ENCODE data around the gene IYD. TPM values are rescaled to one million over a fixed set of nuclear protein-coding genes. Genes with fewer than 3 reads are reported as not detected.

IYD gene, protein sequence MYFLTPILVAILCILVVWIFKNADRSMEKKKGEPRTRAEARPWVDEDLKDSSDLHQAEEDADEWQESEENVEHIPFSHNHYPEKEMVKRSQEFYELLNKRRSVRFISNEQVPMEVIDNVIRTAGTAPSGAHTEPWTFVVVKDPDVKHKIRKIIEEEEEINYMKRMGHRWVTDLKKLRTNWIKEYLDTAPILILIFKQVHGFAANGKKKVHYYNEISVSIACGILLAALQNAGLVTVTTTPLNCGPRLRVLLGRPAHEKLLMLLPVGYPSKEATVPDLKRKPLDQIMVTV
- total RNA-seq (2014; rRNA removed; shearing (Covaris generic)), result not detected in 2 replicates

DNA sequence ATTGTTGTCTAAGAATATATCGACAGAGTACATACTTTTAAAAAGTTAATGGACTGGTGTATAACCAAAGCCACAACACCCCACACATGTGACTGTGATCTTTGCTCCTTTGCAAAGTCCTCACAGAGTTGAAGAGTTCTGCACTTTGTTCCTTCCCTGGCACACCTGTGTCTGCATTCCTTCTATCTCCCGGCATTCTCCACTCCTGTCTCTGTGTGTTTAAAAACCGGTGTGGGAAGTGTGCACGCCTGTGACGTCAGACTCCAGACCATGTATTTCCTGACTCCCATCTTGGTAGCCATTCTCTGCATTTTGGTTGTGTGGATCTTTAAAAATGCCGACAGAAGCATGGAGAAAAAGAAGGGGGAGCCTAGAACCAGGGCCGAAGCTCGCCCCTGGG, at the start of gene IYD:
IYD (plus strand) TSS at position 251 of the 400 bp plus-strand sequence; CDS start at position 271, 20 bp downstream.
- in situ Hi-C loops (cut with HindIII; ENCODE audit: low sequenced_read_pairs), result no loop called here
- DNase-seq (ENCODE audit: low spot score), result no peak

DNA sequence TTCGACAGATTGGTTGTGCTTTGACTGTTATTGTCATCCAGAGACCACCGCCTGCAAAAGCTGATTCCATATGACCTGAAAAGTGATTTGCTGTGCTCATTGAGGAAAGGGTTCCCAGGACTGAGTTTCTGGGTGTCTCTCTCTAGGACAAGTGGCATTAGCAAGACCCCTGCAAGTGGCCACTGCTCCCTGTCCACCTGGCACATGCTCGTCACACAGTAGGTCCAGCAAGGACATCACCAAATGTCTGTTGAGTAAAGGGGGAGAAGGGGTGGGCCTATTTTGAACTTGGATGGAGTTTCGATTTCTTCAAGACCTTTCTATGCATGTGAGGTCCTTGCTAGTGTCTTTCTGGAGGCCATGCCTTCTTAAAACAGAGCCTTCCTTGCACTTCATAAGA, 48.9 kb upstream of the IYD start:
- no peak for DNase-seq (ENCODE audit: low spot score)
- in situ Hi-C loops (cut with HindIII; ENCODE audit: low sequenced_read_pairs), result no loop called here

DNA sequence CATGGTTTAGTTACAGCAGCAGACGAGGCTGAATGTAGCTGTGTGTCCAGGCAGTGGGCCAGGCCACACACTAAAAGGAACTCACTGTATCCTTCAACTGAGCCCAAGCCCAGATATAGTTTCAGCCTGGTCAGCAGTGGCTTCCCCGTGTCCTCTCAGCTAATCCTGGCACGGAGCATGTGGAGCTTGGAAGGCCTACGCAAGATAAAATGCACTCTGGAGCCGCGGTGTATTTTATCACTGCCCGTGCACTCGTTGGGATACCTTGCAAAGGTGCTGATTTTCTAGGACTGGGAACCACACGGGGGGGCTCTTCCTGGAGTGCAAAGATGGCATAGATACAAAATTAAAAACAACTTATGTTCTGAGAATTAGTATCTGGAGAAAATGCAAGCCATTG, 48.4 kb upstream of the IYD start:
- DNase-seq (ENCODE audit: low spot score), result peak; percentile 39
- in situ Hi-C loops (cut with HindIII; ENCODE audit: low sequenced_read_pairs), result no loop called here

DNA sequence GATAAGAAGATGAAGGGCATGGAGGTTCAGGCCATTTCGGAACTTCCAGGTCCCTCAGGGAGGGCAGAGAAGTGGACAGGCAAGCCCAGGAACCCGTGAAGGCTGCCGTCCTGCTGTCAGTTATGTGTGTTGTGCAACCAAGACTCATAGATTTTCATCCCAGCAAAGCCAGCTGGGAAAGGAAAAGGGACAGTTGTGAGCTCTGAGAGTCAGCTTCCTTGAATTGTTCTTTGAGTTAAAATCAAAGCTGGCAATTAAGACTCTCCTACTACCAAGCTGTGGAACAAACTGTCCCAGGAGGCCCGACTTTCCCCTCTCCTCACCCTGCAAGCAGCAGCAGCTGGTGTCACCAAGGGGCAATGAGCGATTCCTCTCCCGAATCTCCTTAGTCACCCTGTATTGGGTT, 46.3 kb upstream of the IYD start:
- DNase-seq (ENCODE audit: low spot score), result no peak
- in situ Hi-C loops (cut with HindIII; ENCODE audit: low sequenced_read_pairs), result no loop called here

DNA sequence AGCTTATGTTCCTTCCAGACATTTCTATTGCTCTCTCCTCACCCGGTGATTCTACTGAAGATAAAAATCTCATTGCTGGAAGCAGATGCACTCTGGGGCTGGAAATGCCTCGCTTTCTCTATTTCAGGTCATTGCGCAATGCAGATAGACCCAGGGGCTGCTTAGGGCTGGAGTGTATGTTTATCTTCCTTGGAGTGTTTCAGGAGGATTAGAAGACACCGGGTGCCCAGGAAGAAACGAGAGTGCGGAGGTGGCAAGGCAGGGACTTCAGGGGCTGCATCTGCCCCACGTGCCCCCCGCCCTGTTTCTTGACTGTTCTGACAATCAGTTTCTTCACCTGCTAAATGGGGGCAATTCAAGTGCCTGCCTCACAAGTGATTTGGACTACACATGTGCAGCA, 45.6 kb upstream of the IYD start:
- DNase-seq (ENCODE audit: low spot score), result no peak
- in situ Hi-C loops (cut with HindIII; ENCODE audit: low sequenced_read_pairs), result no loop called here

DNA sequence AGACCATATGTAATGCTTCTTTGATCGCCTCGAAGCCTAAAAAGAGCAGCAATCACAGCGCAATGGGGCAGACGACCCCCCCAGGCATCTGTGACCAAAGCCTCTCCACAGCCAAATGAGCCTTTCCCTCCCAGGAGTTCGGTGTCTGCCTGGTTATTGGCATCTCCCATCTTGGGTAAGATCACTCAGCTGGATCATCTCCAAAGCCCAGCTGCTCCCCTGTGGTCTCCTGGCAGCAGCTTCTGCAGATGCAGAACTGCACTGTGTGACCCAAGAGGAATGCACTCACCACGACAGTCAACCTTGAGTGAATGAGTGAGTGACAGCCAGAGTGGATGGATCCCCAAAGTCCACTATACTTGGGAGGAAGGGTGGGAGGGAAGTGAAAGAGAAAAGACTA, 44.8 kb upstream of the IYD start:
- in situ Hi-C loops (cut with HindIII; ENCODE audit: low sequenced_read_pairs), result no loop called here
- no peak for DNase-seq (ENCODE audit: low spot score)

DNA sequence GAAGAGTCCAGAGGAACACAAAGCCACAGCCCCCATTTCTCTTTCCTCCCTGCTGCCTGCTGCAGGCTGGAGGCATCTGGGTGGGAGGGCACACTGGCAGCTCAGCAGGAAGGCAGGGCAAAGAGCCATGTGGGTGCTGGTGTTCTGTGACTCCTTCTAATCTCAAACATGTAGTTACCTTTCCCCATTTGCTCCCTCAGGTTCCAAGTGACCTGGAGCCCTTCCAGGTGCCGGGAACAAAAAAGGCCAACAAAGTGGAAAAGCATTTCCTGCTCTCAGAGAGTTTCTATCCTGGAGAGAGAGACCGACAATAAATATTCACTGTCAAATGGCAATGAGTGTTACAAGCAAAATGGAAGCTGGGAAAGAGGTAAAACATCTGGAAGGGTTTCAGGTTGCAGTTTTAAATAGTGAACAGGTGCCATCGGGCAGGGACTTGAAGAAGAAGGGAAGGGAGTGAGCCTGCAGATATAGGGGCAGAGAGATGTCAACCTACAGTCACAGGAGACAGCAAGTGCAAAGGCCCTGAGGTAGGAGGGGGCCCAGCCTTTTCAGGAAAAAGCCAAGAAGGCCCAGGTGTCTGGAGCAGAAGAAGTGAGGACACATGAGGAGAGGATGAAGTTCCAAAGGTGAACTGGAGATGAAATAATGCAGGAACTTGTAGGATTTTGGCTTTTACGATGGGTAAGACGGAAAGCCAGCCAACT, 43.6 kb upstream of the IYD start:
- in situ Hi-C loops (cut with HindIII; ENCODE audit: low sequenced_read_pairs), result no loop called here
- DNase-seq (ENCODE audit: low spot score), result no peak

DNA sequence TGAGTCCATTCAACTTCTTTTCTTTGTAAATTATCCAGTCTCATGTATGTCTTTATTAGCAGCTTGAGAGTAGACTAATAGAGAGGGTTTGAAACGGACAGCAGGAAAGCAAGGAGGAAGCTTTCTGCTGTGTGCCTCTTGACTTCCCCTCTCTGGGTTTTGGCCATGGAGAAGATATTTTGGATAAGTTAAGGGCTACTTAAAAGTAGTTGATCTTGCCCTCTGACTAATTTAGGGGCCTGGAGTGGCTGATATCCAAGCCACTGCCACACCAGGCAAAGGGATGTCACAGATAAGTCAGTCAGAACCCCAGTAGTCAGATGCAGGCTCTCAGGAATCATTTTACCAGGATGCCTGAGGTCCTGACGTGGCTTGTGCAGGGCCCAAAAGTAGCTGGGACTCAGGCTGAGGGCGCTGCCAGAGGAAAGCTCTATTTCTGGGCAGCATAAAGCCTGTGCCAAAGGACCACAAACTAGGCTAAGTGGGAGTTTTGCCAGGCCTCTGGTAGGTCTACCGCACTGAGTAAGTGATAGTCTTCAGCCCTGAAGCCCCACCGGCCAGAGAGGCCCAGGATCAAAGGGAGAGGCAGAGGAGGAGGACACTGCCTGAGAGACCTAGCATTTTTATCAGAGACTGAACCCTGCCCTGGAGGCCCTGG, 41.6 kb upstream of the IYD start:
- in situ Hi-C loops (cut with HindIII; ENCODE audit: low sequenced_read_pairs), result no loop called here
- DNase-seq (ENCODE audit: low spot score), result no peak

DNA sequence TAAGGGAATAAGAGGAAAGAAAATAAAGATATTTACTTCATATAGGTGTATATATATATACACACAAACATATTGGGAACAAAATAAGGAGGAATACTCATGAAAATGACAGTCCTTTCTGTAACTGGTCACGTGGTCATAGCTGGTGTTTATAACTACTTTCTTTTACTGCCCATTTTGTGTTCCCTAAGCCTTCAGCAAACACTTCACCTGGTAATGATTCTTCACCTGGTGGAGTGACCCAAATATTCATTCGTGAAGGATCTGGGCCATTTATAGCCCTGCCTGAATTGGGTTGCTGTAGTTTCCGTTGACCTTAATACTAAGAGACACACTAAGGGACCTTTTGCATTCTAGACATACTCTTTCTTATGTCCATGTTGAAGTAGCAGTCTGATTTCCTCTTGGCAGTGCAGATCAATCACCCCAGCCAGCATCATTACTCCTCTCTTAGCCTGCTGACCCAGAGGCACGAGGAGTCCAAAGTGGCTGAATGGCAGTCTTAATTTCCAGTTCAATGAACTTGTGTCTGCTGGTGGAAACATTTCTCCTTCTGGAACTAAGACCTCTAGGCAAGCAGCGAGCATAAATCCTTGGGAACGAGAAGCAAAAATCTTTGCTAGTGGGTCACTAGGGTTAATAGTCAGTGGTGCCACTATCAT, 39.9 kb upstream of the IYD start:
- DNase-seq (ENCODE audit: low spot score), result no peak
- in situ Hi-C loops (cut with HindIII; ENCODE audit: low sequenced_read_pairs), result no loop called here

DNA sequence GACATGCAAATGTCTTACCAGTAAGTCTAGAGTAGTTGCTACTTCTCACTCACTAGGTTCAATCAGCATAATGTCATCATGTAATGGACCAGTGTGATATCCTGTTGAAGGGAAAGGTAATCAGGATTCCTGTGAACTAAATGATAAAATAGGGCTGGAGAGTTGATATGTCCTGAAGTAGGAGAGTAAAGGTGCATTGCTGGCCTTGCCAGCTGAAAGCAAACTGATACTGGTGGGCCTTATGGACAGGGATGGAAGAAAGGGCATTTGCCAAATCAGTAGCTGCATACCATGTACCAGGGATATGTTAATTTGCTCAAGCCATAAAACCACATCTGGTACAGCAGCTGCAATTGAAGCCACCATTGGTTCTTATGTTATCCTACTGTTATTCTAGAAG, 37.5 kb upstream of the IYD start:
- DNase-seq (ENCODE audit: low spot score), result no peak
- in situ Hi-C loops (cut with HindIII; ENCODE audit: low sequenced_read_pairs), result no loop called here

DNA sequence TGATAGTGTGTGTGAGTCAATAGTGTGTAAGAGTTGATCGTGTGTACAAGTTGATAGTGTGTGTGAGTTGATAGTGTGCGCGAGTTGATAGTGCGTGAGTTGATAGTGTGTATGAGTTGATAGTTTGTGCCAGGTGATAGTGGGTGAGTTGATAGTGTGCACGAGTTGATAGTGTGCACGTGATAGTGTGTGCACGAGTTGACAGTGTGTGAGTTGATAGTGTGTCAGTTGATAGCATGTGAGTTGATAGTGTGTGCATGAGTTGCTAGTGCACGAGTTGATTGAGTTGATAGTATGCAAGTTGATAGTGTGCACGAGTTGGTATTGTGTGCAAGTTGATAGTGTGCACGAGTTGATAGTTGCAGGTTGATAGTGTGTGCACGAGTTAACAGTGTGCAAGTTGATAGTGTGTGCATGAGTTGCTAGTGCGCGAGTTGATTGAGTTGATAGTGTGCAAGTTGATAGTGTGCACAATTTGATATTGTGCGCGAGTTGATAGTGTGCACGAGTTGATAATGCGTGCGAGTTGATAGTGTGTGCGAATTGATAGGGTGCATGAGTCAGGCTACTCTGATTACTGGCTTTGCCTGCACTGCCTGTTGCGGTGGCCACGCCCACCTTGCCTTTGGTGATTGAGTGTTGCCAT, 35.8 kb upstream of the IYD start:
- no peak for DNase-seq (ENCODE audit: low spot score)
- in situ Hi-C loops (cut with HindIII; ENCODE audit: low sequenced_read_pairs), result no loop called here

DNA sequence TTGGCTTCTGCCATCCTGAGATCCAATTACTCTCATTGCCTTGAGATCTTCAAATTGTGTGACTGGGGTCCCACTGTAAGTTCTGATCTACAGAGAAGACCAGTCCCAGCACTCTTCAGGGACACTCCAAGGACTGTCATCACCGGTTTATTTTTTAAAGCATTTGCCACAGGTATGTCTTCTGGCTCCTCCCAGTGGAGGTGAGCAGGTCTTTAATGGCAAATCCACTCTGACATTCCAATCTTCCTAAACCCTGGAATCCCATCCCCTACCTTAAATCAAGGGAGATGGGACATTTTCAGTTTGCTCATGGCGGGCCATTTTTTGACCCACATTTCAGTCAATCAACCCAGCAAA, 35.2 kb upstream of the IYD start:
- DNase-seq (ENCODE audit: low spot score), result no peak
- in situ Hi-C loops (cut with HindIII; ENCODE audit: low sequenced_read_pairs), result no loop called here

DNA sequence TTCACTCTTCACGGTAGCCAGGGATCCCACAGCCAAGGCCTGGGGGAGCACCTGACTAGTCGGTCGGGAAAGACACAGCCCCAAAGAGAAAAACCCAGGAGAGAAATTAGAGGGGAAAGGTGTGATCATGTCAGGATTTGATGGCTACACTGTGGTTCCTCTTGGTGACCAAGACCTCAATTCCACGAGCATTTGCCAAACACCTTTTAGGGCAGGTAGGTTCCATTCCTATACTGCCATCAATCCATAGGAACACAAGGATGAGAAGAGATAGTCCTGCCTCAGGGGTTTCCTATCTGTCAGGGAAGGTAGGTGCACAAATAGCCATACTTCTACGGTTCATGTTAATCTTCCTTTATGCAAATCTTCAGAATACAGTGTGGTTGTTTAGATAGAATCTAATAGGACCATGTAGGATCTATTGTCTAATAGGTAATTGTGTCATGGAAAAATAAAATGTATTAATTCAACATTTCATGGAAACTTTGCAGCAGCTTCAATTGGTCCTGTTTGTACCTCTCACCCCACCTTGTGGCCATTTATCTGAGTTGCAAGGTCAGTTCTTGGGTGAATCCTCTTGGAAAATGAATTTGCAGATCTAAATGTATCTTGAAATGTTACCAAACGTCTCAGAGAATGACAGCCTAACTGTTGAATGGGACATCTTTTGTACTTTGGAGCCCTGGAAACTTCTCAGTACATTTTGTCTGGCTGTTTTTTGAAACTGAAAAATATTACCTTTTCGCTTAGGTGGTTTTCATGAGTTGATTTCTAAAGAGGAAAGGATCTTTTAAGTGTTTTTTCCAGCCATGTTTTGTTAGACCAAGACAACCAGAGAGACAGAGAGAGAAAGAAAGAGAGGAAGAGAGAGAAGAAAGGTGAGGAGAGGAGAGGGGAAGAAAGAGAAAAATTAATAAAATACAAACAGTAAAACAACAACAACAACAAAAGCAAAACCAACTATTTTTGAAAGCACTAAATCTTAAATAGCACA, 33.7 kb upstream of the IYD start:
- DNase-seq (ENCODE audit: low spot score), result peak; percentile 72
- in situ Hi-C loops (cut with HindIII; ENCODE audit: low sequenced_read_pairs), result no loop called here

DNA sequence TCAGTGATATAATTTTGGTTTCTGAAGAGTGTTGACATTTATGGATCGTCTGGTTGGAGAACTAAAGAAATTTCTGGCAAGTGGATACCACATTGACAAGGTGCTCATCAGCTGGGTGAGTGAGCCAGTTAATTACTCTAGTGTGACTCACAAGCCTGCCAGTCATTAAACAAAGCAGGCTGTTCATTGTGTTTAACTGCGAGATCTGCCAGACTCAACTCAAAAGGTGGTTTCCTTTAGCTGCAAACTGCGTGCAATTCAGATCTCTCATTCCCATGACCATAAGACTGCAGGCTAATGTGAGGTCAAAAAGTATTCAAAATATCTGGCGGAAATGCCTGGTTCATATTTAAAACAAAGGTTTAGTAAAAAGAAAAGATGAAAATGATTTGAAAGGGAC, 32.5 kb upstream of the IYD start:
- in situ Hi-C loops (cut with HindIII; ENCODE audit: low sequenced_read_pairs), result no loop called here
- DNase-seq (ENCODE audit: low spot score), result no peak

DNA sequence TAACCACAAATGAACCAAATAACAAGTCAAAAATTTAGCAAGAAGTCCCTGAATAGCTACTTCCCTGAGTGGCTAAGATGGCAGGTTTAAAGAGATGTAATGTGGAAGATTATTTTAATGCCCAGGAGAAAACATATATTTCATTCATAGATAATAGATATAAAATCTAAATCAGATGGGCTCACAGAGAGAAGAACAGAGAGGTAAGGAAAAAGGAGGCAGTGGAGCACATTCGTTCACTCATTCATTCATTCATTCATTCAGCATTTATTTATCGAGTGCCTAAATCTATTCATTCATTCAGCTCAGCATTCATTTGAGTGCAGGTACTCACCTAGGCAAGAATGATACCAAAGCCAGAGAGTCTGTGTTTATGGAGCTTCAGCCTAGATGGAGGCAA, 32.1 kb upstream of the IYD start:
- in situ Hi-C loops (cut with HindIII; ENCODE audit: low sequenced_read_pairs), result no loop called here

DNA sequence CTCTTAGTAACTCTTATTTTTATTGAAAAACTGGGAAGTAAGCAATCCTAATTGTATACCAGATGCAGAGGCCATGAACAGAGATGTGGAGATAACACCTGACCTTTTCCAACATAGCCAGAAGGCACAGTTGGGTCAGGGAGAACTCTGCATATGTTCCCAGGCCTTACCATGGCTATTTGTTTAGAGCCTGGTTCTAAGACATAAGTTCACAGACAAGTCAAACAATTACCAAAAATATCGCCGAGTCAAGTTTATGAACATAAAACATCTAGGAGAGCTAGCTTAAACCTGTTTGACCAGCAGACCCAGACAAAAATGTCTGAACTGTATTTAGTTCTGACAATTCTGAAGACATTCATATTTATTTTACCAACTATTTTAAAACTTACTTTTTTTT, 26.7 kb upstream of the IYD start:
- in situ Hi-C loops (cut with HindIII; ENCODE audit: low sequenced_read_pairs), result no loop called here
- no peak for DNase-seq (ENCODE audit: low spot score)

More for the DNA sequence above, 32.1 kb upstream of the IYD start:
- DNase-seq (ENCODE audit: low spot score), result no peak

DNA sequence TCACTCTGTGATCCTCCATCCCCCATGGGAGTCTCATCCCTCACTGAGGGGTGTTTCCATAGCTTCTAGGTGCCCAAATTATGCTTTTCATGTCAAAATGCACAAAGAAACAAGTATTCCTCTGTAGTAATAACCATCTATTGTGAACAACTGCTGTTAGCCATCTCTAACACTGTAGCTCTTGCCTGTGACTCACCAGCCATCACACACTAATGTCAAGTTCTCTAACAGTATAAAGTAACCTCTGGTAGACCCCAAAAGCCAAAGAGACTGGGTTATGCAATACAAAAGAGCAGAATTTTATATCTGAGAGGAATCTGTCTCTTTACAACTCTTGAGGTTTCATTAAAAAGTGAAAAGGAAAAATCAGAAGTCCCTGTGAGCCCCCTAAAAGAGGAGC, 25.4 kb upstream of the IYD start:
- in situ Hi-C loops (cut with HindIII; ENCODE audit: low sequenced_read_pairs), result no loop called here
- DNase-seq (ENCODE audit: low spot score), result no peak

DNA sequence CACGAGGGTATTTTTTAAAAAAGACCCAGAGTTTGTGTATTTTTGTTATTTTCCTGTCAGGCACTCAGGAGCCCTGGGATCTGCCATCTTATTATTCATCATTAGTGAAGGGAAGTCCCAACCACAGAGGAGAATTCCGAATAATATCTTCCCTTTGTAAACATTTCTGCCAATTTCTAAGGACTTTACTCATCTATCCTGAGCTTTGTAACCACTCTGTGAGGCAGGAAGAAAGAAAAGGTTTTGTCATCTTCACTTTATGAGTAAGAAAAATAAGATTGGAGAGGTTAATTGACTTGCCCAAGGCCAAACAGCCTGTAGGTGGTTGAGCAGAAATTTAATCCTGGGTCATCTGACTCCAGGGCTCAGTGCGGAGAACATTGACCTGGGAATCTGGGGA, 23.0 kb upstream of the IYD start:
- in situ Hi-C loops (cut with HindIII; ENCODE audit: low sequenced_read_pairs), result no loop called here

DNA sequence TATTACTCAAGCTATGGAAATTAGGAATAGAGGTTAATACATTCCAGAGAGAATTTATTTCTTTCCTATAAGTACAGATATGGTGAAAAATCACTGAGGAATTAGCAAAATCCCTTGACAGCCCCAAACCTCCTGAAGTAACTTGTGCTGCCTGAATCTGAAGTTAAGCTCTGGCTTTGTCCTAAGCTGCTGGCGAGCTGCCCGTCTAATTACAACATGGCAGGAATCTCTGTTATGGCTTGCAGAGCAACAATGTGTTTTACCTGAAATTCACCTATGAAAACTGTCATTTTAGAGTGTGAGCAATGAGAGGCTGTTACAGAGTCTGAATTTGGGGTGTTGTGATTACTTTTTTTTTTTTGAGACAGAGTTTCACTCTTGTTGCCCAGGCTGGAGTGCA, 22.5 kb upstream of the IYD start:
- in situ Hi-C loops (cut with HindIII; ENCODE audit: low sequenced_read_pairs), result no loop called here
- no peak for DNase-seq (ENCODE audit: low spot score)

More for the DNA sequence above, 23.0 kb upstream of the IYD start:
- no peak for DNase-seq (ENCODE audit: low spot score)

All from G401 (cell line).